HG03575 (cell line): ENCODE measurements around the gene SYDE2.

Experiments used
- ATAC-seq: cut with Tn5 transposase; IDR thresholded peaks from one replicate; pipeline ENCODE4 v1.9.1; 2021; ENCODE audit not compliant: unreplicated experiment, insufficient number of reproducible peaks, low FRiP score; ENCODE audit errors: extremely low read depth

The SYDE2 gene

DNA sequence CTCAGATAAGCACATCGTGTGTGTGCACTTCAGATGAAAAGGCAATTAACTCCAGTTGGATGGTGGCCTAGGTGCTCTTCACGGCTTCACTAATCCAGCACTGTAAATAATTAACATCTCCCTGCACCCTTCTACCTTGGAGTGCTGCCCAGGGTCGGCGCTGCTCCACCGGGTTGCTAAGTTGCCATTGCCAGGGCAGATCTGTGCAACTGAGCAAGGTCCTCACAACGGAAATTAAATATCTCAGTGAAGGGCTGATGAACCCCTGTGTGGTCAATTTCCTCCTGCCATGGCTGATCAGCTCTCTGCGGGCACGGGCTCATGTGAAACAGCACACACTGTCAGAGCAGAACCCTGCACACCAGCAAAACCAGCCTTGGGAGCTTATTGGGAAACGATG, 63.2 kb downstream of the SYDE2 start:
- ATAC-seq = no peak

DNA sequence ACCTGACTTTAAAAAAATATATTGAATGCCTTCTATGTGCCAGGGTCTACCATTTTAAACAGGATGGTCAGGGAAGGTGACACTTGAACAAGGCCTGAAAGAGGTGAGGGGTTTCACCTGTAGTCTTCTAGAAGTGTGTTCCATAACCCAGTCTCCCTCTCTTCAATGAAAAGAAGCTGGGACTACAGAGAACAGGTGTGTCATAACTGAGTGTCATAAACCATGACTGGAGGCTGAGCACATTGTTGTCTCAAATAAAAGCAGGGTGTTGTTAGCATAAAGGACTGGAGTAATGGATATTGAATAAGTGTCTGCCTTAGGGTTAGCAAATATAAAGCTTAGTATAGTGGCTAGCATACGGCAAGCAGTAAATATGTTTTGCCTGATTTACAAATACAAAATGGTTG, 65.4 kb downstream of the SYDE2 start:
- no peak for ATAC-seq

DNA sequence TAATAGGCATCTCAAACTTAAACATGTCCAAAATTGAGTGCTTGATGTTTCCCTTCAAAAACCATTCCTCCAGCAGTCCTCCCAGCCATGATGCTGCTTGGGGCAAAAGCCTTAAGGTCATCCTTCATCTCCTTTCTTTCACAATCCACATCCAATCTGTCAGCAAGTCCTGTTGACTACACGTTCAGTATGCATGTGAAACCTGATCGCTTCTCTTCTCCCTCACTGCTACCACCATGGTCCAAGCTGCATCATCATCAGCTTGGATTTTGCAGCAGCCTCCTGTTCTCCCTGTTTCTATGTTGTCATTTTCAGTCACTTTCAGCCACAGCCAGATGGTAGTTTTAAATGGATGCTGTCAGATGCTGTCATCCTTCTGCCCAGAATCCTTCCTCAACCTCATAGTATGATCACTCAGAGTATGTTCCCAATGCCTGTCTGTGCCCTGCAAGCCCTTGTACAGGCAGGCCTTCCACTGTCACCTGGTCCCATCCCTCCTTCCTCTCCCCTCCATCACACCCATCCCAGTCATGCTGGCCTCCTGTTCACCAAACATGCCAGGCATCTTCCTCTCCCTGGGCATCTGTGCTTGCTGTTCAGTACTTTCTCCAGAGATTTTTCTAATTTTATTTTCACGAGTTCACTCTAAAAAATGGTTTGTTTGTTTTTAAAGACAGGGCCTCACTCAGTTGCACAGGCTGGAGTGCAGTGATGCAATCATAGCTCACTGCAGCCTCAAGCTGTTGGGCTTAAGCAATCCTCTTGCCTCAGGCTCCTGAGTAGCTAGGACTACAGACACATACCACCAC, 66.0 kb downstream of the SYDE2 start:
- no peak for ATAC-seq

DNA sequence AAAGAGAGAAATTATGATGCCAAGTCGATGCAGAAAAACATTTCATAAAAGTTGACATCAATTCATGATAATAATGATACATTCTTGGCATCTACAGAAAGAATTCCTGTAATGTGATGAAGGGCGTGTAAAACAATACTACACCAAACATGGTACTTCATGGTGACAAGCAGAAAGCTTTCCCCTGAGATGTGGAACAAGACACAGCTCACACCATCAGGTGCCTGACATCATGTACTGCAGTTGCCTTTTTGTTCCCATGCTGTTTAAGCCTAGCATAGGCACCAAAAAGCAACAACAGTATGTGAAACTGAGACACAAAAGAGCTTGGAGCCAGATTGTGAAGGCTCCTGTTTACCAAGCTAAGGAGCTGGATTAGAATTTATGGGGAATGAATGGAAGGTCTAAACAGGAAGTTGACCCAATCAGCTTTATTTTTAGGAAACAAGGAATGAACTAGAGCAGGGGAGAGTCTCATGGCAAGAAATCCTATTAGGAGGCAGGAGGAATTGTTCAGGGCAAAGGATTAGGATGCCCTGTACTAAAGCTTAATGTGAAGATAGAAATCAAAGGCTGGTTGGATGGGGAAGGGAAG, 67.2 kb downstream of the SYDE2 start:
- no peak for ATAC-seq

DNA sequence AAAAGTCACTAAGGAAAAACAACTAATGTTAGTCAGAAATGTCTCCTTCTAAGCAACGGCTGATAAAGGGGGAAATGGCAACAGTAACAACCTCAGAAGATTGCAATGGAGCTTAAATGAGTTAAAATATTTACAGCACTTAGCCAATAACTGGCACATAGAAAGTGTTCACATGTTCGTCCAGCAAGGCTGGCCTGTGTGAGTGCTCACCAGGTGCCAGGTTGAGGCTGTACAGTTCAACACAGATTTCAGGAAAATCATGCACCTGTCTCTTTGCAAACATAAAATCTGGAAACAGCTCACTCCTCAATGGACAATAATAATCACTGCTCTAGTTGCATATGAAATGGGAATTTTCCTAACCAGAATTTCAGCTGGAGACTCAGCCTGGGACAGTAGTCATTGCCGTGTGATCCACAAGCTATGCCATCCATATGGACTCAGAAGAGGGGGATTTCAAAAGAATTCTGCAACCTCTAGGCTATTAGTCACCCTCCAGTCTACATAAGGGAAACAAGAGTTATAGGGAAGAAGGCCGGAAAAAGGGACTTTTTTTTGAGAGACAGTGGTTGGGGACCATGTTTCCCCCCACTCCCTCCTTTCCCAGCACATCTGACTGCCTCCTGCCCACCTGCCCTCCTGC, 68.6 kb downstream of the SYDE2 start:
- no peak for ATAC-seq

DNA sequence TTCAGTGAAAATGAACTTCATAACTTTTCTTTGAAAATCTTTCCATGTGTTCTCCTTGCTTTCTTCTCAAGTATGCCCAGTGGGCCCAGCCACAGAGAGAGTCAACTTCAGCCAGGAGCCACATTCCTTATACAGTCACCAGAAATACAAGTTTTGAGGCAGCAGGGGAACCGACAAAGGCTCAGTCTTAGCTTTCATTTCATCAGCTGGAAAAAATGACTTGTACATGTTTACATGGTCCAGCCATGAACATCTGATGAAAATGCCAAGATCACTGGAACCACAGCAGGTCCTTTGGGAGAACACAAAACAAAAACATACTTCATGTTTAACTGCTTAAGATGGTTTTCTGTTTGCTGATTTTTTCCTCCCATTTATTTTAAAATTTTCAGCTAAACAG, 72.5 kb downstream of the SYDE2 start:
- ATAC-seq = no peak

DNA sequence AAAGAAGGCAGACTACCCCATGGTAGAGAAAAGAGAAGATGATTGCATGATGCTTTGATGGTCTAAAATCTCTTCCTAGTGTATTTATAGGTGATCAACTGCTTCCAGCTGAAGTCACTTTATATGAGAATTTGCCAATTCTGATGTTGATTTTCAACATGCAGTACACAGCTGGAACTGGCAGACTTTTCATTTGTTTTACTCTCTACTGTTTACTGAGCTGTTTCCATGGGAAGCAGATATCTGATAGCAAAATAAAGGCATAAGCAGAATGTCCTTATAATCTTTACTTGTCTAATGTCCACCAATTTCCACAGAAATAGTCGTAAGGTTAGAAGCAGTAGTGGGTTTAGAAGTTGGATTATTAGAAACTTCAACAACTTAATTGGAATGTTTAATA, 74.9 kb downstream of the SYDE2 start:
- no peak for ATAC-seq

DNA sequence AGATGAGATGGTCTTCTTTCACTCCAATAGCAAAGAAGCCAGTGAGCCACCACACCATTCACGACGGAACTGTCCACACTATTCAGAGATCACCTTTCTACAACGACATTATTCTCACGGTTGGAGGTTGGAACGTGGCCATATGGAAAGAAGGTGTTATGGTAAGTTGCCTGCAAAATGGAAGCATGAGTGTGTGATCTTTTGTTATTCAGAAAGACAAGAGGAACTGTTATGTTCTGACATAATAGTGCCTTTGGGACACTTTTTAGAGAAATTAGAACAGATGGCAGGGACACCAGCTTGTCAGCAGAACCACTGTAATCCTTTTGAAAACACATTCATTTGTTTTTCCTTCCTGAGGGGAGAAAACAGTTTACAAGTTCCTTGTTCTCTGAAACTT, 76.7 kb downstream of the SYDE2 start:
- ATAC-seq = no peak

DNA sequence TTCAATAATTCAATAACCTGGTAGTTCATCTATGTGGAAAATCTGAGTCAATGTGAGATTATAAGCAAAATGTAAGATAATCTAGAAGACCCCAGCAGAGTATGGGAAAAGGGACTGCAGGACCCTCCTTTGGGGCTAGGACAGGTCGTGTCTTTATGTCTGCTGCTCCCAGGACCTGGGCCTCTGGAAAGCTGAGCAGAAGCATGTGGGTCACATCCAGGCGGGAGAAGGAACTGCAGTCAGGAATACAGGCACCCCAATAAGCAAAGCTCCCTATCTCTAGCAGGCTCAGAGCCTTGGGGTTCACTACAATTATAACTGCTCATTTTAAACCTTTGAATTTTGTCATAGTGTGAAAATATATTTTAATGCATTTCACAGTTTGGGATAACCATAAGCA, 78.6 kb downstream of the SYDE2 start:
- ATAC-seq = no peak

DNA sequence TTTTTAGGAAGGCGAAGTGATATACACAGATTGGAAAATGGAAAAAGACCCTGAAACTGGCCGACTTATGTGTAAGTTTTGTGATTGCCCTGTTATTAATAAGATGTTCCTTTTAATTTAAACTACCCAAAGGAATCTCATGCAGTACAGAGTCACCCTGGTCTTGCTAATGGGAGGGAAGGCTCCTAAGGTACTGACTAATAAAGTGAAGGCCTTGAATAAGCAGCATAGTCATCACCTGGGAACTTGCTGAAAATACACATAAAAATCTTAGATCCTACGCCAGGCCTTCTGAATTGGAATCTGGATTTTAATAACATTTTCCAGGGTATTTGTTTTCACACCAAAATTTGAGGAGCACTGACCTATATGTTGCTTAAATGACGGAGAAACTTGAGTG, 79.1 kb downstream of the SYDE2 start:
- ATAC-seq = no peak

DNA sequence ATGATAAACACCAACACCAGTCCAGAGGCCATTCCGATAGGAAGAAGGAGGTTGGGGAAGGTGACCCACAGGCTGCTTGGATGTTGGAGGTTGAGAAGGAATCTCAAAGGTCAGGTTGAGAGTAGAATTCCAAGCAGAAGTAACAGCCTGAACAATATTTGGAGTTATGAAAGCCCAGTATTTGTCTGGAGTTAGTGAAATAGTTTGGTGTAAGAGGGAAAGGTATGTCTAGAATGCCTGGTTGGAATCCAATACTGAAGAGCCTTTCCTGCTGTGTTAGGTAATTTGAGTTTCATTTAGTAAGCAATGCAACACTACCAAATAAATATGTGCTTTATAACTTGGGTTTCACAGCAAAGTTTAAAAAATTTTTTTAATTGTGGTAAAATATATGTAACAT, 82.1 kb downstream of the SYDE2 start:
- no peak for ATAC-seq

DNA sequence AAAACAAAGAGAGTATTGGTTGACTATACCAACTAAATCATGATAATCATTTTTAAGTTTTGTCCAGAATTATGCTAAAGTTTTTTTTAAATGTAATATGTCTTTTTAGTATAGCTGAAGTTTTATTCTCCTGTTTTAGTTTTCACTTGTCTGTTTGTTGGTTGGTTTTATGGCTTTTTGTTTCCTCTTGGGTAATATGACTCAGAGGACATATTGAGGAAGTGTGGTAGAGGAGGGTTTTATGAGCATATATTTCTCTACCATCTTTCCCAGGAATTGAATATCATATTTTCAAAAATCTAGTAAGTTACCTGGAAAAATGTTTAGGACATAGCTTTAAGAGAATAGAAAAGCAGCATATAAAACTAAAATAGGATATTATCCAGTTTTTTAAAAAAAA, 84.0 kb downstream of the SYDE2 start:
- ATAC-seq = no peak

DNA sequence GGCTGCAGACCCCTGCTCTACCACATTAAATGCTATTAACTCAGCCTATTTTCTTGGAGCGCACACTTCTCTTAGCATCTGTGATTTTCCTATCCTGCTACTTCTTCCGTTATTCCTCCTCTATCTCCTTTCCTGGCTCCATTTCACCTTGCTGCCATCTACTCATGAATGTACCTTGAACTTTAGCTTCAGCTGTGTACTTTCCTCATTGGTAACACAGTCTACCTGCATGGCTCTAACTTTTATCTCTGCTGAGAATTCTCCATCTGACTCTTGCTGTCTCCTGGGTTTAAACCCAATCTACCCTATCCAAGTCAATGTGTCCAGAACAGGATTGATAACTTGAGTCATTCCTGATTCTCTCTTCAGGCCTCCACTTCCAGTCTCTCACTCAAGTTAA, 84.9 kb downstream of the SYDE2 start:
- ATAC-seq = no peak

DNA sequence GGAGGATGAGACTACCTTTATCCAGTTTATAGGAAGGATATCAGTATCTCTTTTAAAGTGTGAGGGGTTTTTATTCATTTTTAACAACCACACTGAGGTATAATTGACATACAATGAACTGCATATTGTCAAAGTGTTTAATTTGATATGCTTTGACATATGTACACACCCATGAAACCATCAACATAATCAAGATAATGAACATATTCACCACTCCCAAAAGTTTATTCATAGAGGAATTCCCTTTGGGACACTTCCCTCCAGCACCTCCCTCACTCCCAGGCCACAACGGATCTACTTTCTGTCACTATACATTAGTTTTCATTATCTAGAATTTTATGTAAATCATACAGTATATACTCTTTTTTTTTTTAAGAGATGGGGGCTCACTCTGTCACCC, 89.1 kb downstream of the SYDE2 start:
- ATAC-seq = no peak

DNA sequence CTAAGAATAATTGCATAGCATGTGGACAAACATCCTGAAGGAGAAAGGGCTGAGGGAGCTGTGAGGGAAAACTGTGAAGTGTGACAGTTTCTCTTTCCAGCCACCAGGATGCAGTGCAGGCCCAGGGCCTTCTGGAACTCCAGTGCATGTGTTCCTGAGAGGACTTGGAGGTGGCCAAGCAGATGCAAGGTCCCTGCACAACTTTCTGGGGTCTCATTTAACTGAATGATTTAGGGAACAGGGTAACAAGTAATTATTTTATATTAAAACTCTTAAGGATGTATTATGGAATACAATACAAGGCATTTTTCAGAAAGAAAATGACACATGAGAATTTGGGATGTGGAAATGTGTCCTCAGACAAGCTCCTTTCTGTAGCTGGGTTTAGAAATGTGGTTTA, 91.3 kb downstream of the SYDE2 start:
- no peak for ATAC-seq
